BE2C (cell line): ENCODE results near the gene IL1RAPL2.

ENCODE experiments used
- DNase-seq: peaks from one replicate; pipeline ENCODE4 v3.0.0-alpha.2; 2020
- H3K27me3 ChIP-seq: fragments of 250-450 bp; sonication (Bioruptor Pico); 2 replicates; pipeline ENCODE4 v1.5.1; 2020; ENCODE audit warnings: mild to moderate bottlenecking
- H3K36me3 ChIP-seq: fragments of 250-450 bp; sonication (Bioruptor Pico); 2 replicates; pipeline ENCODE4 v1.5.1; 2020; ENCODE audit warnings: mild to moderate bottlenecking
- H3K4me1 ChIP-seq: fragments of 250-450 bp; sonication (Bioruptor Pico); 2 replicates; pipeline ENCODE4 v1.5.1; 2020
- H3K4me3 ChIP-seq: 2 replicates; pipeline ENCODE4 v1.5.1; 2011; ENCODE audit warnings: low read depth, low read length
- H3K9me3 ChIP-seq: fragments of 250-450 bp; sonication (Bioruptor Pico); 2 replicates; pipeline ENCODE4 v1.5.1; 2020
- CTCF ChIP-seq: IDR thresholded peaks from 2 replicates; pipeline ENCODE4 v1.5.1; 2012; ENCODE audit warnings: mild to moderate bottlenecking, low read depth, low read length

The IL1RAPL2 gene

GRCh38 chrX:104621781-104622180, 55.8 kb downstream of the IL1RAPL2 start:
- Histone ChIP-seq H3K4me3 (no peak overlapping the region), H3K9me3 (no peaks in the 10 kb centered on the region), H3K36me3 (no peaks in the 10 kb centered on the region), H3K27me3 (no peaks in the 10 kb centered on the region), H3K4me1 (no peaks in the 10 kb centered on the region)
- DNase-seq, result no peak
- TF ChIP-seq CTCF, result no peak

DNA sequence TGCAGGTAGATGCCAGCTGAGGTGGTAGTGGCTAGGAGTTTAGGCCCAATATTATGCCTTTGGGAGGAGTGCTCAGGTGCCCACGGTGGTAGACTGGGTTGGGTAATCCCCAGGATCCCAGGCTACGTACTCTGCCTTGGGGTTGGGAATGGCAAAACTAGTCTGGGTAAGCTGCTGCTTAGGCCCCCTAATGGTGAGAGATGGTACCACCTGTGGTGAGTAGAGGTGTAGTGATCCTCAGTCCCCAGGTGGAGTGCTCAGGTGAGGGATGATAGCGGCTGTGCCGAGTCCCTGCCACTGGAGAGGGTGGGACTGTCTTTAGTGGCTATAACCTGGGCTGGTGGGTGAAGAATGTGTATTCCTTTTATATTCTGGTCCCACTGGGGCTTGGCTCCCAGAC, 75.2 kb downstream of the IL1RAPL2 start:
- Histone ChIP-seq H3K9me3 (no peaks in the 10 kb centered on the region), H3K4me3 (no peak overlapping the region), H3K4me1 (no peaks in the 10 kb centered on the region), H3K36me3 (no peaks in the 10 kb centered on the region), H3K27me3 (no peaks in the 10 kb centered on the region)
- DNase-seq, result no peak
- no peak for TF ChIP-seq CTCF

DNA sequence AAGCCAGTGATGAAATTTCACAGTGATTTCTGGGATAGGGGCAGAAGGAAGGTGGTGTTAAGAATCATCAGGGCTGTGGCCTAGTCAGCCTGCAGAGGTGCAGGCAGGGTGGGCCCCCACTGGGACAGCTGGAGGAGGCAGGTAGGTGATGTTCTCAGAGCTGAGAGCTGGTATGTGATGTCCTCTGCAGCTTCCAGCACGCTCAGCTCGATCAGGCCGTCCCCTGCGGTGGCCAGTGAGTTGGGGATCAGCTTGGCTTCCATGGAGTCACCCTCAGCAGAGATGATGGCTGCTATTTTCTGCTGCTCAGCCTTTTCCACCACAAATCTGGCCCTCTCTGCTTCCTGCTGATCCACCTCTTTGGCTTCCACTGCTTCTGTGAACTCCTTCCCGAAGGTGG, 81.1 kb downstream of the IL1RAPL2 start:
- no peaks in the 10 kb centered on the region for H3K27me3 ChIP-seq
- no peak for TF ChIP-seq CTCF
- H3K9me3 ChIP-seq, result no peaks in the 10 kb centered on the region
- H3K4me3 ChIP-seq, result no peak overlapping the region
- no peaks in the 10 kb centered on the region for H3K4me1 ChIP-seq
- H3K36me3 ChIP-seq, result no peaks in the 10 kb centered on the region
- no peak for DNase-seq

DNA sequence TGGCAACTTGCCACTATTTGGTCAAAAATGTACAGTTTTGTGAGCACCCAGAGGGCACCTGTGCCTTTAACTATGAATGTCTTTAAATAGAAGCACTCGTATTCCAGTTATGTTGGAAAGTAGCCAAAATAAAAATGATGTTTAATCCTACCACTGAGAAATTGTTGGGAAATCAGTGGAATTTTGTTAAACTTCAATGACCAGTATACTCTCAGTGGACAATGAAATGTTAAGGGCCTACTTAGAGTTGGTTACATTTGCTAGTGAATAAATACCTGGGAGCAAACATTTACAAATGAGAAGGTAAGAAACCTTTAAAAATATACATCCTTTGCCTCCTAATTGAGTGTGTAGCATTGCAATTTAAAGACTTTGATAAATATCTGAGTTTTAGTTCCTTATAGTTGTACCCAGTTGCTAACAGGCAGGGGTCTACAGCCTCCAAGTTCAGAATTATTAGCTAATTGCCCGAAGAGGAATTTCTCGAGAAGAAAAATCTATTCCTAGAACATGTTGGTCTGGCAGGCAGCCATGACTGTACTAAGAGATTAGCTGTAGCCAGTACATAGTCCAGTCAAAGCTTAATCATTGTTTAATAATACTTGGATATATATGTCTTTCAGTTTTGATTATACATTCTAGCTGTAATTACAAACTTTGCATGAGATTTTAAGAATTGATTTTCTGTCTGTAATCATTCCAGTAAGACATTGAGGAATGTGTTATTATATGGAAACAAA, 93.2 kb downstream of the IL1RAPL2 start:
- TF ChIP-seq CTCF, result no peak
- no peaks in the 10 kb centered on the region for H3K36me3 ChIP-seq
- H3K27me3 ChIP-seq, result no peaks in the 10 kb centered on the region
- H3K4me1 ChIP-seq, result no peaks in the 10 kb centered on the region
- no peak for DNase-seq
- no peak overlapping the region for H3K4me3 ChIP-seq
- no peaks in the 10 kb centered on the region for H3K9me3 ChIP-seq

GRCh38 chrX:104660092-104660491, 94.1 kb downstream of the IL1RAPL2 start:
- Histone ChIP-seq H3K4me1 (no peaks in the 10 kb centered on the region), H3K27me3 (no peaks in the 10 kb centered on the region), H3K4me3 (no peak overlapping the region), H3K9me3 (no peaks in the 10 kb centered on the region), H3K36me3 (no peaks in the 10 kb centered on the region)
- no peak for TF ChIP-seq CTCF
- DNase-seq, result no peak

GRCh38 chrX:104662694-104663093, 96.7 kb downstream of the IL1RAPL2 start:
- no peak for TF ChIP-seq CTCF
- H3K4me3 ChIP-seq, result no peak overlapping the region
- no peaks in the 10 kb centered on the region for H3K9me3 ChIP-seq
- DNase-seq, result no peak
- no peaks in the 10 kb centered on the region for H3K4me1 ChIP-seq
- no peaks in the 10 kb centered on the region for H3K27me3 ChIP-seq
- no peaks in the 10 kb centered on the region for H3K36me3 ChIP-seq
